Esophagus muscularis mucosa (tissue), 4 donors: ENCODE results near the gene FANCD2OS. TPM values are rescaled to one million over a fixed set of nuclear protein-coding genes. Genes with fewer than 3 reads are reported as not detected.

Source experiments
- DNase-seq: peaks from one replicate; pipeline ENCODE4 v3.0.0-alpha.2; 2017; ENCODE audit errors: extremely low spot score
- H3K27ac ChIP-seq, 4 donors: fragments of 200-600 bp; sonication (generic); replicated peaks in 1 of 4; 1 replicate in 3 of 4; 2 replicates in 1 of 4; pipeline ENCODE4 v1.5.1; 2016 to 2019; ENCODE audit warnings: mild to moderate bottlenecking in 1 of 4
- H3K27me3 ChIP-seq, 4 donors: fragments of 200-600 bp; sonication (generic); one replicate each; pipeline versions ENCODE4 v1.5.1 to v1.6.0; 2016 to 2019
- H3K36me3 ChIP-seq, 4 donors: fragments of 200-600 bp; sonication (generic); one replicate each; pipeline ENCODE4 v1.5.1; 2016 to 2019
- H3K4me1 ChIP-seq, 4 donors: fragments of 200-600 bp; sonication (generic); one replicate each; pipeline ENCODE4 v1.5.1; 2016 to 2019
- H3K4me3 ChIP-seq, 4 donors: fragments of 200-600 bp; sonication (generic); 1 replicate in 2 of 4; 2 replicates in 2 of 4; pipeline ENCODE4 v1.5.1; 2016 to 2019; ENCODE audit warnings: mild to moderate bottlenecking in 4 of 4, moderate library complexity in 1 of 4
- H3K9me3 ChIP-seq, 4 donors: fragments of 200-600 bp; sonication (generic); 1 replicate in 3 of 4; 2 replicates in 1 of 4; pipeline ENCODE4 v1.5.1; 2016 to 2019
- EP300 ChIP-seq: sonication (generic); formaldehyde crosslinking; IDR thresholded peaks from one replicate; pipeline ENCODE4 v1.6.1; 2017; ENCODE audit warnings: antibody characterized with exemption
- POLR2A ChIP-seq: fragments of 450-650 bp; IDR thresholded peaks from one replicate; pipeline ENCODE4 v1.6.1; 2017; ENCODE audit warnings: antibody characterized with exemption, moderate library complexity, mild to moderate bottlenecking, low read depth
- POLR2AphosphoS5 ChIP-seq, 2 donors: sonication (generic); formaldehyde crosslinking; IDR thresholded peaks; one replicate each; pipeline ENCODE4 v1.6.1; 2017; ENCODE audit warnings: antibody characterized with exemption in 2 of 2
- WGBS: methylation state at CpG from one replicate; pipeline ENCODE4 v1.1.5; 2018; 5-methylcytosine and 5-hydroxymethylcytosine counted together
- intact Hi-C: fragments of 100-400 bp; cut with DNase I; formaldehyde crosslinking; loops from one replicate; pipeline ENCODE4 v1.15.1; 2023
- total RNA-seq, 4 donors: library from RNA; depleted of rRNA; stranded (reverse); fragments of >200 nt; gene quantifications; one replicate each; pipeline versions ENCODE4 v1.1.0 to v1.2.1, GENCODE V29; 2016
- TF ChIP-seq, protein P1 (sequence below), 3 experiments: fragments of 200-600 bp in 2 of 3; fragments of 450-650 bp in 1 of 3; sonication (generic) in 2 of 3; IDR thresholded peaks; one replicate each; pipeline ENCODE4 v1.5.1; 2017 to 2019; ENCODE audit warnings: antibody characterized with exemption in 3 of 3, mild to moderate bottlenecking in 2 of 3, moderate library complexity in 1 of 3

FANCD2OS gene
- total RNA-seq, 4 donors from 2014 or later = not detected

DNA sequence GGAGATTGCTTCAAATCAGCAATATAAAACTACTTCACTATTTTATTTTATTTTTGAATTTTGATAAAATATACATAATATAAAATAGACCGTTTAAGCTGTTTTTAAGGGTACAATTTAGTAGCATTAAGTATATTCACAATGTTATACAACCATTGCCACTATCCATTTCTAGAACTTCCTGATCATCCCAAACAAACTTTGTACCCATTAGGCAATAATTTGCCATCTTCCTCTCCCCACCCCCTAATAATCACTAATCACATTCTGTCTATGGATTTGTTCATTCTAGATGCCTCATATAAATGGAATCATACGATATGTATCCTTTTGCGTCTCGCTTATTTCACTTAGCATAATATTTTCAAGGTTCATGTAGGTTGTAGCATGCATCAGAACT, 53.0 kb downstream of the FANCD2OS start:
- WGBS = 98% methylated on average over 4 of the region's 4 CpGs
- no peaks in the 10 kb centered on the region for H3K4me1 ChIP-seq
- no peak for DNase-seq
- no peaks in the 10 kb centered on the region for H3K9me3 ChIP-seq
- intact Hi-C loops = no loop called here
- H3K36me3 ChIP-seq = no peaks in the 10 kb centered on the region
- no peak overlapping the region for H3K27ac ChIP-seq
- no peak for TF ChIP-seq EP300
- no peak for TF ChIP-seq POLR2A
- no peak for TF ChIP-seq POLR2AphosphoS5 (IDR thresholded peaks at IDR 0.05)
- TF ChIP-seq, protein P1, sequence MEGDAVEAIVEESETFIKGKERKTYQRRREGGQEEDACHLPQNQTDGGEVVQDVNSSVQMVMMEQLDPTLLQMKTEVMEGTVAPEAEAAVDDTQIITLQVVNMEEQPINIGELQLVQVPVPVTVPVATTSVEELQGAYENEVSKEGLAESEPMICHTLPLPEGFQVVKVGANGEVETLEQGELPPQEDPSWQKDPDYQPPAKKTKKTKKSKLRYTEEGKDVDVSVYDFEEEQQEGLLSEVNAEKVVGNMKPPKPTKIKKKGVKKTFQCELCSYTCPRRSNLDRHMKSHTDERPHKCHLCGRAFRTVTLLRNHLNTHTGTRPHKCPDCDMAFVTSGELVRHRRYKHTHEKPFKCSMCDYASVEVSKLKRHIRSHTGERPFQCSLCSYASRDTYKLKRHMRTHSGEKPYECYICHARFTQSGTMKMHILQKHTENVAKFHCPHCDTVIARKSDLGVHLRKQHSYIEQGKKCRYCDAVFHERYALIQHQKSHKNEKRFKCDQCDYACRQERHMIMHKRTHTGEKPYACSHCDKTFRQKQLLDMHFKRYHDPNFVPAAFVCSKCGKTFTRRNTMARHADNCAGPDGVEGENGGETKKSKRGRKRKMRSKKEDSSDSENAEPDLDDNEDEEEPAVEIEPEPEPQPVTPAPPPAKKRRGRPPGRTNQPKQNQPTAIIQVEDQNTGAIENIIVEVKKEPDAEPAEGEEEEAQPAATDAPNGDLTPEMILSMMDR (IDR thresholded peaks at IDR 0.05) = no peak
- H3K27me3 ChIP-seq = no peaks in the 10 kb centered on the region
- H3K4me3 ChIP-seq = no peak overlapping the region

Other genes with a start within 250 kb of the FANCD2OS start
- 1 to 10 TPM in 2 of 4 donors, under 1 TPM in 2; 0.78 to 2.4 (median 1.0) TPM for gene CIDEC, start 228.0 kb downstream of the FANCD2OS start, total RNA-seq
- 10 to 100 TPM; 17.9 to 39.8 (median 26.4) TPM for gene JAGN1, start 217.6 kb downstream of the FANCD2OS start, total RNA-seq
- gene IL17RE, start 205.4 kb downstream of the FANCD2OS start, total RNA-seq = 1 to 10 TPM in 3 of 4 donors, under 1 TPM in 1; 0.99 to 1.7 (median 1.2) TPM
- 10 to 100 TPM; 40.3 to 60.4 (median 51.3) TPM for gene IL17RC, start 191.2 kb downstream of the FANCD2OS start, total RNA-seq
- 10 to 100 TPM; 38.6 to 62.9 (median 52.0) TPM for gene CRELD1, start 174.4 kb downstream of the FANCD2OS start, total RNA-seq
- gene PRRT3, start 155.8 kb downstream of the FANCD2OS start, total RNA-seq = 1 to 10 TPM in 3 of 4 donors, under 1 TPM in 1; 0.83 to 2.5 (median 2.0) TPM
- gene EMC3, start 121.4 kb downstream of the FANCD2OS start, total RNA-seq = 10 to 100 TPM; 36.5 to 72.6 (median 56.1) TPM
- 1 to 10 TPM in 2 of 4 donors, under 1 TPM in 2; 0.52 to 2.3 (median 1.1) TPM for gene FANCD2, start 81.8 kb downstream of the FANCD2OS start, total RNA-seq
- 100 to 1,000 TPM; 107 to 148 (median 142) TPM for gene BRK1, start 7.4 kb upstream of the FANCD2OS start, total RNA-seq
- gene VHL, start 33.5 kb upstream of the FANCD2OS start, total RNA-seq = 10 to 100 TPM; 17.6 to 29.5 (median 22.2) TPM
- 1 to 10 TPM; 2.5 to 3.2 (median 2.8) TPM for gene IRAK2, start 56.7 kb upstream of the FANCD2OS start, total RNA-seq
- 10 to 100 TPM; 15.0 to 24.6 (median 16.7) TPM for gene TATDN2, start 140.2 kb upstream of the FANCD2OS start, total RNA-seq
- gene GHRL, start 184.7 kb upstream of the FANCD2OS start, total RNA-seq = under 1 TPM in 1 of 4 donors, not detected in 3; 0.40 TPM
- 10 to 100 TPM; 69.8 to 88.6 (median 77.2) TPM for gene SEC13, start 212.9 kb upstream of the FANCD2OS start, total RNA-seq